GM12878 (cell line): ENCODE results near the gene SPARC.

Experiments
- CREB1 ChIP-seq: IDR thresholded peaks from 2 replicates; pipeline ENCODE4 v1.6.1; 2012; ENCODE audit warnings: low read depth, mild to moderate bottlenecking, inconsistent platforms
- POLR2A ChIP-seq: IDR thresholded peaks from 2 replicates; pipeline ENCODE4 v1.6.1; 2011; ENCODE audit warnings: low read depth, mild to moderate bottlenecking, low read length

- TF ChIP-seq POLR2A (no peak), CREB1 (no peak)
Observed at GRCh38 chr5:151691706-151692105, 5.0 kb upstream of the SPARC start.
